GM21528 (cell line): ENCODE results near the gene ASB17.
"Not testable (repeated sequence)": the region's sequence is repeated elsewhere in the genome, so short reads cannot be mapped to it uniquely, and the experiment has no call there.

Experiments
- ATAC-seq: cut with Tn5 transposase; IDR thresholded peaks from one replicate; pipeline ENCODE4 v1.9.1; 2021; ENCODE audit warnings: mild to moderate bottlenecking, moderate library complexity; ENCODE audit not compliant: unreplicated experiment, low FRiP score

The ASB17 gene, protein sequence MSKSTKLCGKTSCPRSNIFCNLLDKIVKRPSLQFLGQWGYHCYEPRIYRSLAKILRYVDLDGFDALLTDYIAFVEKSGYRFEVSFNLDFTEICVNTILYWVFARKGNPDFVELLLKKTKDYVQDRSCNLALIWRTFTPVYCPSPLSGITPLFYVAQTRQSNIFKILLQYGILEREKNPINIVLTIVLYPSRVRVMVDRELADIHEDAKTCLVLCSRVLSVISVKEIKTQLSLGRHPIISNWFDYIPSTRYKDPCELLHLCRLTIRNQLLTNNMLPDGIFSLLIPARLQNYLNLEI

DNA sequence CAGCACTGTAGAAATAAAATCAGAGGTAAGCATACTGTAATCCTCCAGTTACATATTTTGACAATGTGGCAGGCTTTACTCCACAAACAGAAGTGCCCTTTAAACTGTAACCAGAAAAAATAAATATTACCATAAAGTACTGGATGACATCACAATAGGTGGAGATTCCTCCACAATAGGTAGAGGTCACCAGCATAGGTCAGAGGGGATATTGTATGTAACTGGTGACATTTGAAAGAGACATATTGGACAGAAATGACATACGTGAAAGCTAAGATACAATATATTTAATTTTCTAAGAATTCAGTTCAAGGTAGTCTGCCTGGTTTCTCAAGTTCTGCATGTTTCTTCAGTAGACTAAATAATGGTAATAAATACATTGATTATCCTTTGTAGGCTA lies at the start of gene ASB17:
TSS of gene ASB17 (minus strand) at position 101 of the 400 bp plus-strand sequence. CDS start 113 bp downstream, outside the sequence.
- no peak for ATAC-seq

DNA sequence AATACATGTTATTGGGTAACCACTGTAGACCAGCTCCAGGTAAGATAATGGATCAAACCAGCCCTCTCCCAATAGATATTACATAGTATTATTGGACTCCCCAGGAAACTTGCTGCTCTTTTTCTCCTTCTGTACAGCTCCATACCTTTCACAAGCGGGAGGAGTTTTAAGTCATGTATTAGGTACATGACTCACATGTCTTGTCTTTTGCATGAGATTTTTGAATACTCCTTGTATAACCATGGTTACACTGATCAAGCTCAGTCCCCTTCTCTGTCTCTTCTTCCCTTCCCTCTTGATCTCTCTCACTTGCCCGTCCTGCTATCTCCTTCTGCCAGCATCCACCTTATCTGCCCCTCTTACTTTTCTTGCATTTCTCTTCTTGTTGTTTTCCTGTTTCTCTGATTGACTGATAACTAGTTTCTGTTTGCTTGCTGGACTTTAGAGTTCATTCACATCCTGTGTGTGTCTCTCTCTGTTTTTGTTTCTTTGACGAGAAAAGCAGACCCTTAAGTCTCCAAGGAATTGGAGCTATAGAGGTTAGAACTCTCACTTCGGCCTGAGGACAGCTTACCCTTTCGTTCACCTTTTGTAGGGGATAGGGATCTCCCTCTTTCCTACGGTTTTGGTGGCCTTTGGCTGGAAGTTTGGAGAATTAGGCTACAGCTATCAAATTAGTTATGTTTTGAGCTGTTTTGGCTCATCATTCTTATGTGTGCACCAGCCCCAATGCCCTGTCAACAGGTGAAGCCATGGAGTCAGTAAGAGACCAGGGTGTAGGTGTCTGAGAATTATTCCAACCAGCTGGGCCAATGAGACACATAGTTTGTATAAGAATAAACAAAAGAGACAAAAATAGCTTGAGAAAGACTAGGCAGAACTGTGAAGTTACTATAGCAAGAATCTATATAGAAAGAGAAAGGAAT lies 49.0 kb upstream of the ASB17 start:
- peak; percentile 50 for ATAC-seq

DNA sequence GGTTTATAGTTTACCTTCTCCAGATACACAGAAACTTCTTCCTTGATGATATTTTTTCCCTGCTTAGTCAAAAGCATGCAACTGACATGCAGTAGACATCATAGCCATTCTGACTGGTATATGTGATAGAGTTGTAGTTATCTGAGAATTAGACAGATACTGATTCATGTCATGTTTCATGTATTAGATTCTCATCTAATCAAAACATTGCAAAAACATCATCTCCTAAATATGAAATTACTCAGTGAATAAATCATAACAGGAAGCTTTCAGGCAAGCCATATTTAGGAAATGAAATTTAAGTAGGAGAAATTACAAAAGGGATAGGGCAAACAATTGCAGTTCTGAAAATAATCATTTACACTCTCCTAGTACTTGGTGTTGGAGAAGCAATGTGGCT lies 38.4 kb upstream of the ASB17 start:
- ATAC-seq = no peak

DNA sequence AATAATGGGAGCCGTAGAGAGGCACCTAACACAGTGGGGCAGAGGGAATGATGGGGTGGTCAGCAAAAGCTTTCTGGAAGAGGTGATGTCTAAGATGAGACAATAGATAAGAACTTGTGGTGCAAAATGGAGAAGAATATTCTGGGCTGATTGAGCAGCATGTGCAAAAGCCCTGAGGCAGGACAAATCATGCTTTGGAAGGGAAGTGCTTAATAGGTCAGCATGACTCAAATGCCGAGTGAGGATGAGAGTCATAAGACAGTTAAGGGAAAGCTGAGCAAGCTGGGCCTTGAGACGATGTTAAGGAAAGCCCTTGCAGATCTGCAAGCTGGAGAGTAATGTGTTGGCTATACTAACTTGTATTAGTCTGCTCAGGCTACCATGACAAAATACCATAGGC lies 37.3 kb upstream of the ASB17 start:
- ATAC-seq = no peak

DNA sequence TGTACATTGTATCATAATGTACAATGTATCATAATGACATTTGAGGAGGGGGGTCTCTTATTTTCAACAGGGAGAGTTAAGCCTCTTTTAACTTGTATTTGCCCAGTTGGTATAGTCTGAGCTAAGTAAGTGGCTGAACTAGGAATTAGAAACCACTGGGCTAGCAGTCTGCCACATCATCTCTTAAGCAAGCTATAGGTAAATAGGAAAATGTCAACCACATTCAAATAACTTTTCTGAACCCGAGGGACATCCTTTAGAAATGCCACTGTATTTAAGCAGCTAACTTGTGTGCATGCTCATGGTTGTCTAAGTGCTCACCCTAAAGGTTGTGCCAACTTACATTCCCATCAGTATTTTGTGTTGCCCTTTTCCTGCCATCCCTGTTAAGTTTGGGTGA lies 35.5 kb upstream of the ASB17 start:
- no peak for ATAC-seq

DNA sequence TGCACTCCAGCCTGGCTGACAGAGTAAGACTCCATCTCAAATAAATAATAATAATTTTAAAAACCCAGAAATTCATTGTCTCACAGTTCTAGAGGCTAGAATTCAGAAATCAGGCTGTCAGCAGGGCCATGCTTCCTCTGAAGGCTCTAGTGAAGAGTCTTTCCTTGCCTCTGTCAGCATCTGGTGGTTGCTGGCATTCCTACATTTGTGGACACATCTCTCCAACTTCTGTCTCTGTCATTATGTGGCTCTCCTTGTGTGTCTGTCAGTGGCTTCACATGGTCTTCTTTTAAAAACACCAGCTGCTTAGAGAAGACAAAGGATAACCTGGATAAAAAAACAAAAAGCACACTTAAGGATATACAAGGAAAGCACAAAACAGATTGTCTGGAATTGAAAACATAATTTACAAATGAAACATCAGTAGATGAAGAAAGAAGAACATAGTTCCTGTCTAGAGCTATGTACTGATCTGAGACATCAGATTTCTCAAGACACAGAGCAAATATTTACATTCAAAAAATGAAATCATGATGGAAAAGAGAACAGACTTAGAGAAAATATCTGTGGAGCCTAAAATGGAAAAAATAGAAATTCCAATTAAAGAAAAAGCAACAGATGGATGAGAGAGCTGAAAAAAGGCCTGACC lies 32.7 kb upstream of the ASB17 start:
- no peak for ATAC-seq

DNA sequence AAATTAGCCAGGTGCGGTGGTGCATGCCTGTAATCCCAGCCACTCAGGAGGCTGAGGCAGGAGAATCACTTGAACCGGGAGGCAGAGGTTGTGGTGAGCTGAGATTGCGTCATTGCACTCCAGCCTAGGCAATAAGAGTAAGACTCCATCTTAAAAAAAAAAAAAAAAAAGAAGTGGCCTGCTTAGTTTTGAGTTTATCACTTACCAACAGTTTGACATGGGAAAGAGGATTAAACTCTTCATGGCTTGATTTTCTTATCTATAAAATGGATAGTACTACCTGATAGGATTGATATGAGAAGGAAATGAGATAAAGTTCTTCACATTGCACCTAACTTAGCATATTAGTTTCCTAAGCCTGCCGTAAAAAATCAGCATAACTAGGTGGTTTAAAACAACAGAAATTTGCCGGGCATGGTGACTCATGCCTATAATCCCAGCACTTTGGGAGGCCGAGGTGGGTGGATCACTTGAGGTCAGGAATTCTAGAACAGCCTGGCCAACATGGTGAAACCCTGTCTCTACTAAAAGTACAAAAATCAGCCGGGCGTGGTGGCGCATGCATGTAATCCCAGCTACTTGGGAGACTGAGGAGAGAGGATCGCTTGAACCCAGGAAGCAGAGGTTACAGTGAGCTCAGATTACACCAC lies 32.0 kb upstream of the ASB17 start:
- ATAC-seq = not testable (repeated sequence)

DNA sequence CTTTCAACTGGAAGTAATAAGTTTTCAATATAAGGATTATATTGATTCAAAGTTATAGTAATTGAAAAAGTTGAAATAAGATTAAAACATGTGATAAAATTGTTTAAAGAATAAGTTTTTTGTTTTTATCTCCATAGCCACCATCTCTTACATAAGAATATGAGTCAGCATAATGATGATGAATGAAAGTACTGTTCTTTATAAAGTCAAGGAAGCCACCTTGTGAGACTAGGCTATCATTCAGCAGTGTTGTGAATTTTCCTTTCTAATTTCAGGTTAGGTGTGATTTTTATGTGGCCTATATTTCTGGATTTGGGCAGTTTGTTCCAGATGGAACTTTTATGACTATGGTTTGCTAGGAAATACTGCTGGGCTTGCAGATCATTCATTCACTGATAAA lies 22.4 kb upstream of the ASB17 start:
- ATAC-seq = no peak

DNA sequence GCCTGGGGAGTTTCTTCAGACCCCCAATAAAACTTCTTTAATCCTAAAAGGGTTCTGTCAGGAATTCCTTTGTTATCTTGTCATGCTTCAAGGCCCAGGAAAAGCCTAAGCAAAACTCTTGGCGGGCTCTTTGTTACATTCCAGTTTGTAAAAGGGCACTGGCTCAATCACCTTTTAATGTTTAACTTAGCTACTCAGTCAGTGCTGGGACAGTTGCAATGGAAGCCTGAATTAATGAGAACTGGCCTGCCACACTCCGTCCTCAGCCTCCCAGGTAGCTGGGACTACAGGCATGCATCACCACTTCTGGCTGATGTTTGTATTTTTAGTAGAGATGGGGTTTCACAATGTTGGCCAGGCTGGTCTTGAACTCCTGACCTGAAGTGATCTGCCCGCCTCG lies 21.3 kb upstream of the ASB17 start:
- ATAC-seq = no peak

DNA sequence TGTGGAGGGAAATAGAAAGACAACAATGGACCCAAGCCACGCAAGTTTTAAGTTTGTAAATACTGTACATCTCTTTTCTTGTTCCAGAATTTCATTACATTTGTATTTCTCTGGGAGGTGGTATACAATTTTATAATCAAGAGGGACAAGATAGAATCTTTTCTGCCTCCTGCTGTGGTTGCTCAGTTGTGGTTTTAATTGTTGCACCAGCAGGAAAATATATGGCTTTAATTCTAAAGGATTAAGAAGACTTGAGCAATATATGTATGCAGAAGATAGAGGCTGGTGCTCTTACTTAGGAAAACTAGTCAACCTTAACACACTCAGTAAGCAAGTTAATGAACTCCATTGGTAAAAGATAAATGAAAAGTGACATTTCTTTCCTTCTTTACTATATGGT lies 19.8 kb upstream of the ASB17 start:
- no peak for ATAC-seq

DNA sequence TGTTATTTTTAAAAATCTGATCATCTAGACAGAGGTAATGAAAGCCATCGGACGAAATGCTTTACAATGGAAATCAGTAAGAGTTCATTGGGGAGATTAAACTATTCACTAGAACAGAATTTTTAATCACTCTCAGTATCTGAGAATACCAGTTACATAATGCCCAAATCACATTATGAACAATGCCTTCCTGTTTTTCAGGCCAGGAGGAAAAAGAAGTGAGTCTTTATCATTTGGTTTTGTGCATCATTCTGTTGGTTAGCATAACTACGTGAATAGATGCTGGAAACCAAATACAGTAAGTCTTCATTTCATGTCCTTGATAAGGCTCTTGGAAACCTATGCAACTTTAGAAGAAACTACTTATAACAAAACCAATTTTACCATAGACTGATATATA lies 18.0 kb upstream of the ASB17 start:
- no peak for ATAC-seq

DNA sequence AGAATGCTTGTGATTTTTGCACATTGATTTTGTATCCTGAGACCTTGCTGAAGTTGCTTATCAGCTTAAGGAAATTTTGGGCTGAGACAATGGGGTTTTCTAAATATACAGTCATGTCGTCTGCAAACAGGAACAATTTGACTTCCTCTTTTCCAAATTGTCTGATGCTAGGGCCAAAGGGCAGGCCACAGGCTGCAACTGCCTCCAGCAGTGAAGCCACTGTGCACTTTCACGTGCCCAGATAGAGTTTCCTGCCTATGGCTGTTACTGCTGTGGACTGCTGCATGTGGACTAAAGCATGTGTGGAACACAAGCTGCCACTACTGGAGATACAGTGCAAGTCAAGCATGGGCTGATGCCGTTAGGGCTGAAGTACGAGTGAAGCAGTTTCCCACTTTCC lies 10.8 kb upstream of the ASB17 start:
- ATAC-seq = not testable (repeated sequence)

DNA sequence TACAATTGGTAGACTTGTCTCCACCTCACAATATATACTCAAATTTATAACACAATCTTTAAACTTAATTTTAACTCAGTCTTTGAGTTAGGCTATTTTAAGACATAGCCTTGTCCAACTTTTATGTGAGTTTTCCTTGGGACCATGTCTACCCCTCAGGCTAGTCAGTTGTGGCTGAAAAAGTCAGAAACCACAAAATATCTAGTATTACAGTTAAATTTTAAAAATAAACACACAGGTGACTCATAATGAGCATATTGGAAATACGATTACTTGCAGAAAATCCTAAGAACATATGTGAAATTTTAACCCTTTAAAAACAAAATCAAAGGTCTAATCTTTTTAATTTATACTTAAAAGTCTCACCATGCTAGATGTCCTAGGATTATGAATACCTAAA lies 4.8 kb upstream of the ASB17 start:
- ATAC-seq = no peak

DNA sequence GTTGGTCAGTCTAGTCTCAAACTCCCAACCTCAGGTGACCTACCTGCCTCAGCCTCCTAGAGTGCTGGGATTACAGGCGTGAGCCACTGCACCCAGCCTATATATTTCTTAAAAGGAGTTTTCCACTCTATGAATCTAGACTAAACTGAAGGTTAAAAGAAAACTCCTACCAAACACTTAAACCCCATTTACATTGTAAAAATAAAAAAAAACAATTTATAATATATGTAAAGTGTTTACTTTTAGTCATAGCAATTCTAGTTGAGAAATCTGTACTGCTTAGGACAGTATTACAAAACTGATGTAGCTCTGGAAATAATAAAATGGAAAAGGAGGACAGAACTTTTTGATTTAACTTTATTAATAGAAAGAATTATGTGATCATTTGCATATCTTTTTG lies 9.5 kb downstream of the ASB17 start:
- ATAC-seq = no peak

DNA sequence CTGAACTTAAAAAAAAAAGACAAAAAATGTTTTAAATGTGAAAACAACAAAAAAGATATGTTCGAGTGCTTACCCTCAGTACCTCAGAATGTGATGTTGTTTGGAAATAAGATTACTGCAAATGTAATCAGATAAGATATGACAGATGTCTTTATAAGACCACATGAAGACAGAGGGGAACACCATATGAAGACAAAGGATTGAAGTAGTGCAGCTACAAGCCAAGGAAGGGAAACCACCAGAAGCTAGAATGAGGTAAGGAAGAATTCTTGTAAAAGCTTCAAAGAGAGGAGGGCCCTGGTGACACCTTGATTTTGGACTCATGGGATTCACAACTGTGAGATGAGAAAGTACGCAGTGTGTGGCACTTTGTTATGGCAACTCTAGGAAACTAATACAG lies 15.4 kb downstream of the ASB17 start:
- no peak for ATAC-seq

DNA sequence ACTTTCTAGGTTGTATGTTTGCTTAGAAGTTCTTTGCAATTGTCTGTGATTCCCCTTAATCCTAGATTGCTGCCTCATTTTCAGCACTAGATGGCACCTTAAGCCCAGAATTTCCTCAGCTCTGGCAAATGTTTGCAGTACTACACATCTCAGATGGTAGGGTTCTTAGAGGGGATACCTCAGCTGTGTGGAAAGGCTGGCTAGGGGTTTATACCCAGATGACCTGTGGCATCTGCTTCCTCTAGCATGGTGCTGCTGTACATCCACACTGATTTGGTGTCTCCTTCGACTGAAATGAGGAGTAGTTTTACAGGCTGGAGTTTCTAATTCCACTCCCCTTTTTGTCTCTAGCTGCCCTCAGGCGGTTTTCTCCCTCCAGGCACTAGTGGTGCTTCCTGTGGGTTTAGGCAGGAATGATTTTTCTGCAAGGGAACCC lies 23.5 kb downstream of the ASB17 start:
- ATAC-seq = peak; percentile 74

DNA sequence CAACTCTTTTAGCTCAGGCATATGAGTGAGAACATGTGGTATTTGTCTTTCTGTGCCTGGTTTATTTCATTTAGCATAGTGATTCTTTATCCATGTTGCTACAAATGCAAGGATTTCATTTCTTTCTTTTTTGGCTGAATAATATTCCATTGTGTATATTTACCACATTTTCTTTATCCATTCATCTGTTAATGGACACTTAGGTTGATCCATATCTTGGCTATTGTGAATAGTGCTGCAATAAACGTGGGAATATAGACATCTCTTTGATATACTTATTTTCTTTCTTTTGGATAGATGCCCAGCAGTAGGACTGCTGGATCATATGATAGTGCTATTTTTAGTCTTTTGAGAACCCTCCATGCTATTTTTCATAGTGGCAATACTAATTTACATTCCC lies 30.8 kb downstream of the ASB17 start:
- ATAC-seq = no peak

DNA sequence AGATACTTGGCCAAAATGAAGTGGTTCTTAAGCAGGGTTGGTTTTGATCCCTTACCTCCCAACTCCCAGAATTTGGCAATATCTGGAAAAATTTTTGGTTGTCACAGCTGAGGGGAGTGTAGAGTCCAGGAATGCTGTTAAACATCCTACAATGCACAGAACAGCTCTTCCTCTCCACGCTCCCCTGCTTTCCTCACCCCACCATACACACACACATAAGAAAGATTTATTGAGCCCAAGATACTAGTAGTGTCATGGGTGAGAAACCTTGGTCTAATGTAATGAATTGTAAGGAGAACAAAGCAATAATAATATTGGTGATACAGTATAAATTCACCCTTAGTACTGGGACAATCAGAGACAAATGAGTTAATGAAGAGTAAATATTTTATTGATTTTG lies 47.8 kb downstream of the ASB17 start:
- no peak for ATAC-seq

DNA sequence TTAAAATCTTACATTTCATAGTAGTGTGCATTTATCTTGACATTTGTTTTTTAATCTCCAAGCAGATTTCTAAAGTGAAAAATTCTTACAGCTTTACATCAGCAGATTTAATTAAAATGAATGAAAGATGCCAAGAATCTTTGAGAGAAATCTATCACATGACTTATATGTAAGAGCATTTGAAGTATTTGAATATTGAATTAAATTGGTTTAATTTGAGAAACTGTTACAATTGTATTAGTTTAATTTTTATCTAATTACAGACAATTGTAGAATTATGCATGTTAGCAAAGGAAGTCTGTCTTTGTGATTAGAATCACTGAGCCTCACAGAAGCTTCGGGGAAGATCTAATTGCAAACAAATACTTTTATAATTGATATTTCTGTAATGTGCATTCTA lies 52.2 kb downstream of the ASB17 start:
- ATAC-seq = no peak

DNA sequence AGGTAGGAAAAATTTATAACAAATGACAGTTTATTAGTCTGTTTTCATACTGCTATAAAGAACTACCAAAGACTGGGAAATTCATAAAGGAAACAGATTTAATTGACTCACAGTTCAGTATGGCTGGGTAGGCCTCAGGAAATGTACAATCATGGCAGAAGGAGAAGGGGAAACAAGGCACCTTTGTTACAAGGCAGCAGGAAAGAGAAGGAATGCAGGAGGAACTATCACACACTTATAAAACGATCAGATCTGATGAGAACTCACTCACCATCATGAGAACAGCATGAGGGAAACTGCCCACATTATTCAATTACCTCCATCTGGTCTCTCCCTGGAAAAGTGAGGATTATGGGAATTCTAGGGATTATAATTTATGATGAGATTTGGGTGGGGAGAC lies 61.3 kb downstream of the ASB17 start:
- ATAC-seq = no peak
